C4-2B (cell line): ENCODE measurements around the gene SPTBN5.

Experiments
- ZFX ChIP-seq: fragments of 450-650 bp; IDR thresholded peaks from 2 replicates; pipeline ENCODE4 v1.6.1; 2017
- TF ChIP-seq, protein P1 (sequence below): fragments of 450-650 bp; conservative IDR thresholded peaks from 2 replicates; pipeline ENCODE4 v1.5.1; 2017; ENCODE audit warnings: mild to moderate bottlenecking

DNA sequence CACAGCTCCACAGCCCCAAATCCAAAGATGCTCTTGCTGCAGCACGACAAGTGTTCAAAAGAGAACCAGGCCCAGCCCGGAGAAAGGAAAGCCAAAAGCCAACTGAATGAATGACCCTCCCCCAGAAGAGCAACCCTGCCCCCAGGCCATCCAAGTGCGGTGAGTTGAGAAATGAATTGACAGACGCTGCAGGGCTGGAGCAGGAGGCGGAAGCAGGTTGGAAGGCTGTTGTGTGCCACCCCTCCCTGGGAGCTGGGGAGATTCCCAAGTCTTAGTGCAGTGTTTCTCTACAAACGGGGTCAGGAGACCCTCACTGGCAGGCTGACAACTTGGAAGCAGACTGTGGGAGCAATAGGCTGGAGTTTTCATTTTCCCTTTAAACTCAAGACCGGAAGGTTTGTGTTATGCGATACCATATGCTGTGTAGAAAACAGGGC is 3.5 kb upstream of the SPTBN5 start:
- TF ChIP-seq, protein P1, sequence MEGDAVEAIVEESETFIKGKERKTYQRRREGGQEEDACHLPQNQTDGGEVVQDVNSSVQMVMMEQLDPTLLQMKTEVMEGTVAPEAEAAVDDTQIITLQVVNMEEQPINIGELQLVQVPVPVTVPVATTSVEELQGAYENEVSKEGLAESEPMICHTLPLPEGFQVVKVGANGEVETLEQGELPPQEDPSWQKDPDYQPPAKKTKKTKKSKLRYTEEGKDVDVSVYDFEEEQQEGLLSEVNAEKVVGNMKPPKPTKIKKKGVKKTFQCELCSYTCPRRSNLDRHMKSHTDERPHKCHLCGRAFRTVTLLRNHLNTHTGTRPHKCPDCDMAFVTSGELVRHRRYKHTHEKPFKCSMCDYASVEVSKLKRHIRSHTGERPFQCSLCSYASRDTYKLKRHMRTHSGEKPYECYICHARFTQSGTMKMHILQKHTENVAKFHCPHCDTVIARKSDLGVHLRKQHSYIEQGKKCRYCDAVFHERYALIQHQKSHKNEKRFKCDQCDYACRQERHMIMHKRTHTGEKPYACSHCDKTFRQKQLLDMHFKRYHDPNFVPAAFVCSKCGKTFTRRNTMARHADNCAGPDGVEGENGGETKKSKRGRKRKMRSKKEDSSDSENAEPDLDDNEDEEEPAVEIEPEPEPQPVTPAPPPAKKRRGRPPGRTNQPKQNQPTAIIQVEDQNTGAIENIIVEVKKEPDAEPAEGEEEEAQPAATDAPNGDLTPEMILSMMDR, result no peak
- TF ChIP-seq ZFX, result no peak
